Activated naive CD8-positive, alpha-beta T cell treated with anti-CD3 and anti-CD28 coated beads for 36 hours (primary cell): Measurements from ENCODE around the gene MALL. TPM values are rescaled to one million over a fixed set of nuclear protein-coding genes. Genes with fewer than 3 reads are reported as not detected.
A peak's percentile ranks its signal among the peaks of the same experiment; 100 is the strongest.
"Not testable (repeated sequence)": the region's sequence is repeated elsewhere in the genome, so short reads cannot be mapped to it uniquely, and the experiment has no call there.

Experiments
- DNase-seq: peaks from one replicate; pipeline ENCODE4 v3.0.0; 2021
- H3K27ac Mint-ChIP-seq: one replicate; pipeline ENCODE4 v1.8.0; 2022; ENCODE audit warnings: mild to moderate bottlenecking, moderate library complexity, mixed read lengths
- H3K27me3 Mint-ChIP-seq: one replicate; pipeline ENCODE4 v1.8.0; 2022; ENCODE audit warnings: mild to moderate bottlenecking, mixed read lengths
- H3K36me3 Mint-ChIP-seq: one replicate; pipeline ENCODE4 v1.8.0; 2021; ENCODE audit warnings: mild to moderate bottlenecking, mixed read lengths
- H3K4me1 Mint-ChIP-seq: one replicate; pipeline ENCODE4 v1.8.0; 2021; ENCODE audit warnings: mixed read lengths
- H3K4me3 Mint-ChIP-seq: one replicate; pipeline ENCODE4 v1.8.0; 2022; ENCODE audit warnings: mild to moderate bottlenecking, moderate library complexity, mixed read lengths
- H3K9me3 Mint-ChIP-seq: one replicate; pipeline ENCODE4 v1.8.0; 2022; ENCODE audit warnings: mixed read lengths
- total RNA-seq, 2 experiments: library from RNA; stranded (reverse); gene quantifications; one replicate each; pipeline ENCODE4 v1.2.3, GENCODE V29; 2021

MALL gene
- under 1 TPM; 0.35 to 0.42 TPM for total RNA-seq

DNA sequence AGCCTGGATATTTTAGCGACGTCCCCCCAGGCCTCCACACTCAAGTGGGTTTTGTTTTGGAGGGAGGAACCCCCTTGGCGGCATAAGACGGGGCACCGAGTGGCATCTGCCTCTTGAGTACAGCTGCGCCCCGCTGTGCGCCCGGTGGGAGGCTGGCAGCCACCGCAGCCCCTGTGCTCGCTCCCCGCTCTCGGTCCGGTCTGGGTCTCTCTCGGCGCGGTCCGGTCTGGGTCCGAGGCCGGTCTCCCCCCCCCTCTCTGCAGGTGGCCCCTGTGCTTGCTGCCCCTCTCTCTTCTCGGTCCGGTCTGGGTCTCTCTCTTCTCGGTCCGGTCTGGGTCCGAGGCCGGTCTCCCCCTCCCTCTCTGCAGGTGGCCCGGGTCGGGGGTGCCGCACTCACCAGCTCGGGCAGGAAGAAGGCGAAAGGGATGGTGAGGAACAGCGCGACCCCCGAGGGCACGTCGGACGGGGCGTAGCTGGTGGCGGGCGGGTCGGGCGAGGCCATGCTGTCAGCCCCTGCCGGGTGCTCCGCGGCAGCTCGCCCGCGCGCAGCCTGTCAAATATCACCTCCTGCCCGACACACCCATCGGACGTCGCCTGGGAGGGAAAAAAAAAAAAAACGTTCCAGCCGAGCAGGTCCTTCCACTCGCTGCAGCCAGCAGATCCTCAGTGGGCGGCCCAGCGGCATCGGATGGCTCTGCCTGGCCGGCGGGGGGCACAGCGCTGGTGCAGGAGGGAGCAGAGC, at the start of gene MALL:
TSS of gene MALL (minus strand) at position 532 of the 742 bp plus-strand sequence. CDS start at position 502, 30 bp downstream.
- peaks cover 88% of the 10 kb centered on the region for H3K27me3 Mint-ChIP-seq
- no peak within 1 kb of the TSS for H3K4me3 Mint-ChIP-seq
- H3K27ac Mint-ChIP-seq: no peak within 1 kb of the TSS
- DNase-seq: no peak
- H3K4me1 Mint-ChIP-seq: peaks cover 2% of the 10 kb centered on the region
- peaks cover 2% of the 10 kb centered on the region for H3K9me3 Mint-ChIP-seq
- no peaks in the 10 kb centered on the region for H3K36me3 Mint-ChIP-seq

DNA sequence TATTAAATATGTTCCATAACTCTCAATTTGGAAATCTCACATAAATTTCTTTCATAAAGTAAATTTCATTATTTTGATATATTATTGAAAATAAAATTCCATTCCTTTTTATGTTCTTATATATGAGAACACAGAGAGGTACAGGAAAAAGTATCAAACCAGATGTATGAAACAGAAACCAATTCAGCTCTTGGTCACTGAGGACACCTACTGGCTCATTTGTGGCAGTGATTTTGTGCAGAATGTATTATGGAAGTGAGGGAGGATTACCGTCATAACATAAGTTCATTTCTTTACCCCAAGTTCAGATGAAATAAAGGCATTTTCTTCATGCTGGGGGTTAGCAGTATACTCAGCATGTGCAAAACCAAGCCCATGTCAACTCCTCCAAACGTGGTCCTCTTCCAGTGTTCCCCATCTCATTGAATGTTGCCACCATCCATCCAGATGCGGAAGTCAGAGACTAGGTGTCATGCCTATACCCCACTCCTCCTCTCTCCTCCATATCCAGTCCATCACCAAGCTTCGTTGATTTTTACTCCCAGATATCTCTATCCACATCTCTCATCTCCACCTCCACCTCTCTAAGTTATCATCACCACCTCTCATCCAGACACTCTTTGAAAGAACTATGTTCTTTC, 41.7 kb upstream of the MALL start:
- H3K4me1 Mint-ChIP-seq: peaks cover 4% of the 10 kb centered on the region
- no peak overlapping the region for H3K4me3 Mint-ChIP-seq
- H3K36me3 Mint-ChIP-seq: peaks cover 10% of the 10 kb centered on the region
- no peak for DNase-seq
- H3K27me3 Mint-ChIP-seq: no peaks in the 10 kb centered on the region
- no peak overlapping the region for H3K27ac Mint-ChIP-seq
- H3K9me3 Mint-ChIP-seq: peaks cover 10% of the 10 kb centered on the region

DNA sequence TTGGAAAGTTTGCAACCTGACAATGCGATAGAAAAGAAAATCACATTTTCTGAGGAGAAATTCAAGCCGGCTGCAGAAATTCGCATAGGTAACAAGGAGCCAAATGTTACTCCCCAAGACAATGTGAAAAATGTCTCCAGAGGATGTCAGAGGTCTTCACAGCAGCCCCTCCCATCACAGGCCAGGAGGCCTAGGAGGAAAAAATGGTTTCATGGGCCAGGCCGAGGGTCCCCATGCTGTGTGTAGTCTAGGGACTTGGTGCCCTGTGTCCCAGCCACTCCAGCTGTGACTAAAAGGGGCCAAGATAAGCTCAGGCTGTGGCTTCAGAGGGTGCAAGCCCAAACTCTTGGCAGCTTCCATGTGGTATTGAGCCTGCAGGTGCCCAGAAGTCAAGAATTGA, 39.2 kb upstream of the MALL start:
- not testable (repeated sequence) for DNase-seq, H3K27ac Mint-ChIP-seq, H3K9me3 Mint-ChIP-seq

DNA sequence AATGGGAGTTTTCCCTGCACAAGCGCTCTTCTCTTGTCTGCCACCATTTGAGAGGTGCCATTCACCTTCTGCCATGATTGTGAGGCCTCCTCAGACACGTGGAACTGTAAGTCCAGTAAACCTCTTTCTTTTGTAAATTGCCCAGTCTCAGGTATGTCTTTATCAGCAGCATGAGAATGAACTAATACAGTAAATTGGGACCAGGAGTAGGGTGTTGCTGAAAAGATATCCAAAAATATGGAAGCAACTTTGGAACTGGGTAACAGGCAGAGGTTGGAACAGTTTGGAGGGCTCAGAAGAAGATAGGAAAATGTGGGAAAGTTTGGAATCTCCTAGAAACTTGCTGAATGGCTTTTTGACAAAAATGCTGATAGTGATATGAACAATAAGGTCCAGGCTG, 38.6 kb upstream of the MALL start:
- not testable (repeated sequence) for DNase-seq, H3K4me3 Mint-ChIP-seq, H3K27ac Mint-ChIP-seq, H3K27me3 Mint-ChIP-seq, H3K9me3 Mint-ChIP-seq, H3K36me3 Mint-ChIP-seq
- H3K4me1 Mint-ChIP-seq: peaks cover 14% of the 10 kb centered on the region

More for the DNA sequence above, 39.2 kb upstream of the MALL start:
- not testable (repeated sequence) for H3K4me1 Mint-ChIP-seq, H3K4me3 Mint-ChIP-seq, H3K36me3 Mint-ChIP-seq, H3K27me3 Mint-ChIP-seq

DNA sequence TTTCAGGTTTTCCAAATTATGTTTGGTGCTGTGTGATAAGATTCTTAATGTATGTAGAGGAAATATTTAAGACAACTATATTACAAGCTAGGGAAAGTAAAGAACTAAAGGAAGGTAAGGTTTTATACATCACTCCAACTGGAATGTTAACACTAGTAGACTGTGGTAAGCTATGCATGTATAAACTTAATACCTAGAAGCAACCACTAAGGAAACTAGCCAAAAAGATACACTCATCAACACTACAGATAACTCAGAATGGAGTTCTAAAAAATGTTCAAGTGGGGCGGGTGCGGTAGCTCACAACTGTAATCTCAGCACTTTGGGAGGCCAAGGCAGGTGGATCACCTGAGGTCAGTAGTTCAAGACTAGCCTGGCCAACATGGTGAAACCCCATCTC, 37.8 kb upstream of the MALL start:
- Mint-ChIP-seq H3K4me3 (no peak overlapping the region), H3K27ac (no peak overlapping the region), H3K36me3 (peaks cover 12% of the 10 kb centered on the region), H3K9me3 (peaks cover 12% of the 10 kb centered on the region), H3K4me1 (peaks cover 15% of the 10 kb centered on the region), H3K27me3 (no peaks in the 10 kb centered on the region)
- no peak for DNase-seq

DNA sequence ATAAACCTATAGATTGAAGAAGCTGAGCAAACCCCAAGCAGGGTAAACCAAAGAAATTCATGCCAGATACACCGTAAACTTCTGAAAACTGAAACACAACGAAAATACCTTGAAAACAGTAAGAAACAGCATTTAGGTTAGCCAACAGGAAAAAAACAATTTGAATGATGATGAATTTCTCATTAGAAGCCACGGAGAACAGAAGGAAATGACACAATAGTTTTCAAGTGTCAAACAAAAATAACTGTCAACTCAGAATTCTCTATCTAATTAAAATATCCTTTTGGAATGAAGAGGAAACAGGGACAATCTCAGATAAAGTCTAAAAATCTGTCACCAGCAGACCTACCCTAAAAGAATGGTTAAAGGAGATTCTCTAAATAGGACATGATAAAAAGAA, 37.3 kb upstream of the MALL start:
- no peak for DNase-seq
- Mint-ChIP-seq H3K27me3 (no peaks in the 10 kb centered on the region), H3K4me3 (no peak overlapping the region), H3K9me3 (peaks cover 13% of the 10 kb centered on the region), H3K36me3 (peaks cover 14% of the 10 kb centered on the region), H3K27ac (no peak overlapping the region), H3K4me1 (peaks cover 15% of the 10 kb centered on the region)

DNA sequence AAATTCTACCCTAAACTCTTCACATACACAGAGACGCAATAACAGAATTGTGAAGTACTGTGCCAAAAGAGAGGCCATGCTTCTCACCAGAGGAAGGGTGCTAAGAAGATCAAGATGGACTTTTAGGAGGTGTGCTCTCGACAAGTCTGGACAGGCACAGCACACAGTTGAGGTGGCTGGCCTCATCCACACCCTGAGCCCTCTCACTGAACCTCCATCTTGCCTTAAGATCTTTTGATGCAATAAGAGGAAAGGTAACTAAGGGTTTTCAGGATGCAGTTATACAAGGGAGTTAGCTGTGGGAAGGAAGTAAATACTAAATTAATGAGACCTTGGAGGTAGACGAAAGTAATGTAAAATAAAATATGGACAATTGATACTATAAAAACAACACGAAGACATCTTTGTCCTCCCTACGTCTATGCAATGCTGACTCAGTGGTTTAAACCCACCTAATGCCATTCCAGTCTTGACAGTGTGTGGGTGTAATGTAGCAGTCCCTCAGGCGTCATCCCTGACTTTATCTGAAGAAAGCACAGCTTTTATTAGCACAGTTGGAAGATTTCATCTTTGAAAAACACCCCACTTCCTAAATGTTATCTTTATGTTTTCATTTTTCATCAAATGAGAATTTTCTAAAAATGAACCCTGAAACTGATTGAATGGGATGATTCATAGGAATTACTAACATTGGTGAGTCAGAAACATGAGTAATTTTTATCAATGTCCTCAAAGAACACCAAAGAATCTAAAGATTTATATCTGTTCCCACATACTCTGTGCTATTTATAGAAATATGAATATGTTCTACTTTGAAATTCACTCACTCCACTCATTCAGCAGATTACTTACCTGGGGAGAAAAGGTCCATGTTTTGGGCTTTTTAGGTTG, 34.0 kb upstream of the MALL start:
- peak overlapping the region; percentile 12 for H3K4me3 Mint-ChIP-seq
- H3K36me3 Mint-ChIP-seq: peaks cover 12% of the 10 kb centered on the region
- H3K4me1 Mint-ChIP-seq: peaks cover 12% of the 10 kb centered on the region
- peaks cover 10% of the 10 kb centered on the region for H3K9me3 Mint-ChIP-seq
- no peaks in the 10 kb centered on the region for H3K27me3 Mint-ChIP-seq
- DNase-seq: no peak
- peak overlapping the region; percentile 85 for H3K27ac Mint-ChIP-seq

DNA sequence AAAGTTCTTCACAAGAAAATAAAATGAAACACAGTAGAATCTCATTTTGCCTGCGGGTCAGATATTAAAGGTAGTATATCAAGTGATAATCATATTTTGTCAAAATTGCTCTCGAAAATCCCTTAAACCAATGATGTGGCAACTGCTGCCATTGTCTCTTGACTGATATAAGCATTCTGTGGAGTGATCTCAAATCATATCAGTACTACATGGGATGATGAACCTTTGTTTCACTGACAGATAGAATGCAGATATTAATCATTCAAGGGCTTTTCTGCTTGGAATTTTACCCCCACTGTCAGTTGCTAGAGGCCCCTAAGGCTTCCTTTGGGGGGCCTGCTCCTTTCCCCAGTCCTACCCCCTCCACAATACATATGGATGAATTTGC, 31.3 kb upstream of the MALL start:
- no peaks in the 10 kb centered on the region for H3K27me3 Mint-ChIP-seq
- H3K4me1 Mint-ChIP-seq: peaks cover 12% of the 10 kb centered on the region
- DNase-seq: no peak
- peaks cover 4% of the 10 kb centered on the region for H3K9me3 Mint-ChIP-seq
- no peak overlapping the region for H3K4me3 Mint-ChIP-seq
- peaks cover 5% of the 10 kb centered on the region for H3K36me3 Mint-ChIP-seq
- no peak overlapping the region for H3K27ac Mint-ChIP-seq

DNA sequence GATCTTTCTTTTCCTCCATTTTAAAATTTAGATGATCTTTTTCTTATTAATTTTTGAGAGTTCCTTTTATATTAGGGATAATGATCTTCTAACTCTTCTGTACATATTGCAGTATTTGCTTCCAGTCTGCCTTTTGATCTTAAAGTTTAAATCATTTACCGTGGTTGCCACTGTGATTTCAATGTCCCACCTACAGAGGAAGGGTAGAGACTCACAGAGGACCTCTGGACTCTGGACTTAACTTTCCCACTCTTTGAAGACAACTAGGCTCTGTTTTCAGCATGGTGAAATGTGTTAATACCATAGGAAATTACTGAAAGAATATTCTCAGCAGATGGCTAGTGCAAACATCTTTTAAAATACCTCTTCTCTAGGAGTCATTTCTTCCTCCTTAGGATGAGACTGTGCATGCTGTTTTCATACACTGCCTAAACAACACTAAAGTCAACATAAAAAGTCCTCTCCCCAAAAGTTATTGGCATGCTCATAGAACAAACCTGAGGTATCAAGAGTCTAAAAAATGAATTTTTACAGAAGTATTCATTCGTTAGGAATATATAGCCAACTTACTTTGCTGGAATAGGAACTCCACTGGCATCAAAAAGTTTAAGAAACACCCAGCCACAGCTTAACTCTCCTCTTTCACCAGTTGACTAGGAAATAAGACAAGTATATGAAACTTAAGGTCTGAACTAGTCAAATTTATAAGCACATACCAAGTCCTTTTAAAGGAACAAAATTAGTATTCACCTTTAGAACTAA, 30.7 kb upstream of the MALL start:
- peaks cover 12% of the 10 kb centered on the region for H3K4me1 Mint-ChIP-seq
- DNase-seq: no peak
- peaks cover 5% of the 10 kb centered on the region for H3K36me3 Mint-ChIP-seq
- no peak overlapping the region for H3K4me3 Mint-ChIP-seq
- H3K27ac Mint-ChIP-seq: no peak overlapping the region
- no peaks in the 10 kb centered on the region for H3K27me3 Mint-ChIP-seq
- H3K9me3 Mint-ChIP-seq: peaks cover 4% of the 10 kb centered on the region

DNA sequence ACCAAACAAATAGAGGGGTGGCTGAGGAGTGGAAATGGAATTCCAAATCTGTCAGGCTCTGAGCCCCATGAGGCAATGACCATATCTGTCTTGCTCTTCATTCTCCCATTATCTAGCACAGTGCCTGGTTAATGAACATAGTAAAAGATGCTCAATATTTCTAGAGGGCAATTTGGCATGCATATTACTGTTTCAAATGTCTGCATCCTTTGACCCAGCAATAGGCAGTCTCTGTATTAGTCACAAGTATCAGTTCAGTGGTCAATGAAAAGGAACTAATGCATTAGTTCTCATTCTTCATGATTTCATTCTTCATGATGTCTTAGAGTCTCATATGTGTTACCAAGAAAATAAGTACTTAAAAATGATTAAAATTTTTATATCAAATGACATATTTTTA, 28.4 kb upstream of the MALL start:
- Mint-ChIP-seq H3K4me1 (no peaks in the 10 kb centered on the region), H3K9me3 (peaks cover 4% of the 10 kb centered on the region), H3K27me3 (no peaks in the 10 kb centered on the region), H3K36me3 (peaks cover 5% of the 10 kb centered on the region), H3K4me3 (no peak overlapping the region), H3K27ac (no peak overlapping the region)
- no peak for DNase-seq

DNA sequence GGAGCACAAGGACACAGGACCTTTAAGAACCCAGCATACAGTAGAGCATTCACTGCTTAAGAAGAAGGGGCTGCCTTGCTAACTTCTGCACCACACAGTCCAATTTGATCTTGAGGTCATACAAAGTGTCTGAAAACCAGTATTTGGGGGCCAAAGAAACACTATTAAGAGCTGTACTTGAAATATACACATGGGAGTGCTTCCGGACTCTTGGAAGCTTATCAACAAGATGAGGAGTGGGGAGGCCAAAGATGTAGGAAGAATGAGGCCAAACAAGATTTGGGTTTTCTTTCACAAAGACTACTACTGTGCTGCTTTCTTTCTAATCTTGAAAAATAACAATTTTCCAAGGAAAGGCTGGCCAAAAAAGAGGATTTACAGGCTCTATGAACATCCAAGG, 24.8 kb upstream of the MALL start:
- Mint-ChIP-seq H3K4me1 (no peaks in the 10 kb centered on the region), H3K9me3 (peaks cover 2% of the 10 kb centered on the region), H3K27me3 (no peaks in the 10 kb centered on the region), H3K36me3 (no peaks in the 10 kb centered on the region), H3K4me3 (no peak overlapping the region), H3K27ac (no peak overlapping the region)
- DNase-seq: no peak

DNA sequence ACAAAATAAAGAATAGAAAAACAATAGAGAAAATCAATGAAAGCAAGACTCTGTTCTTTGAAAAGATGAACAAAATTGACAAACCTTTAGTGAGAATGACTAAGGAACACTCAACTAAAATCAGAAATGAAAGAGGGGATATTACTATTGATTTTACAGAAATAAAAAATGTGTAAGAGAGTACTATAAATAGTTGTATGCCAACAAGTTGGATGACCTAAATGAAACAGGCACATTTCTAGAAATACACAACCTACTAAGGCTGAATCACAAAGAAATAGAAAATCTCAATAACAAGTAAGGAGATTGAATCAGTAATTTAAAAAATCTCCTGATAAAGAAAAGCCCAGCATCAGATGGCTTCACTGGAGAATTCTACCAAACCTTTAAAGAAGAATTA, 18.4 kb upstream of the MALL start:
- H3K27me3 Mint-ChIP-seq: no peaks in the 10 kb centered on the region
- peaks cover 13% of the 10 kb centered on the region for H3K9me3 Mint-ChIP-seq
- peaks cover 3% of the 10 kb centered on the region for H3K4me1 Mint-ChIP-seq
- H3K4me3 Mint-ChIP-seq: no peak overlapping the region
- no peak for DNase-seq
- peaks cover 8% of the 10 kb centered on the region for H3K36me3 Mint-ChIP-seq
- H3K27ac Mint-ChIP-seq: no peak overlapping the region

DNA sequence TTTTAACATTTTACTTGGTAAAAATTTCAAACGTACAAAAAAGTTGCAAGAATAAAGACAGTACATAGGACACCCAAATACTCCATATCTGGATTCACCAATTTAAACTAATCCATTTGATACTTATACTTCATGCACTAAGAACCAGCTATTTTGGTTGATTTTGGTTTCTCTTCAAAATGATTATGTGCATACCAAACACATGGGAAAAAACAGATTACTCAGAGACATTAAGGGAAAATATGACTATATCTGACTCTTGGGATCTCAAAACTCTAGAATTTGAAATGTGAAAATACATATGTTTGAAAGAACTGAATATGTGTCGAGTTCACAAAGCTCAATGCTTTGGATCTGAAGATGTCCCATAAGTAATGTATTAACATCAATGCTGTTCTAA, 15.5 kb upstream of the MALL start:
- no peak overlapping the region for H3K27ac Mint-ChIP-seq
- H3K36me3 Mint-ChIP-seq: peaks cover 8% of the 10 kb centered on the region
- H3K4me1 Mint-ChIP-seq: peaks cover 3% of the 10 kb centered on the region
- no peak overlapping the region for H3K4me3 Mint-ChIP-seq
- peaks cover 11% of the 10 kb centered on the region for H3K9me3 Mint-ChIP-seq
- H3K27me3 Mint-ChIP-seq: no peaks in the 10 kb centered on the region
- no peak for DNase-seq

DNA sequence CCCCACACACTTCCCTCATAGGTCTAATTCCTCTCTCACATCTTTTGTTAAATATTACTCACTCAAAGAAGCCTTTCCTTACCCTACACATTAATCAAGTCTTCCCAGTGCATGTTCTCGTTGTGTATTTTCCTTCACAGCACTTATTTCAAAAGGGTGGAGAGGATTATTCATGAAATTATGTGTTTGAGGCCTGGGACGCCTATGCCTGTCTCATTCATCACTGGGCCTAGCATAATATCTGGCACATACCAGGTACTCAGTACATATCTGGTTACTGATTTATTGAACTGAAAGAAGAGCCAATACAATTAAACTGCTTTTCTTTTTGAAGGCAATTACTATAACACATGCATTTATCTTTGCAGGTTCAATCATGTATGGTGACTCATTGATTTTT, 15.1 kb upstream of the MALL start:
- no peak overlapping the region for H3K27ac Mint-ChIP-seq

DNA sequence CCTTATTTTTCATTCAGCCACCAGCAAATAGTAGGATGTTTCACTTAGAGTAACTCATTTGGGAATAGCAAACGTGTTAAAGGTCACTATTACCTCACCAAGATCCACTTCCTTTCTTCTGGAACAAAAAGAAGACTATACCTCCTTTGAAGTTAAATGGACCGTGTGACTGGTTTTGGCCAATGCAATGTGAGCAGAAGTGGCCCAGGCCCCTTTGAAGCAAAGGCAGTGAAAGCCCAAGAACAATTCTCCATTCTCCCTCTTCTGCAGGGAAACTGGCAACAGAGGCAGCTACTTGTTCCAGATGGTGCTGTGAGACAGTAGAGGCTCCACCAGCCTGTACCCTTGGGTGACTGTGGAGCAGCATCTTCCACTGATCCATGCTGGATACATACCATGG, 11.3 kb upstream of the MALL start:
- Mint-ChIP-seq H3K27me3 (no peaks in the 10 kb centered on the region), H3K4me1 (peaks cover 3% of the 10 kb centered on the region), H3K4me3 (no peak overlapping the region), H3K27ac (no peak overlapping the region), H3K36me3 (no peaks in the 10 kb centered on the region), H3K9me3 (no peaks in the 10 kb centered on the region)
- no peak for DNase-seq

More for the DNA sequence above, 15.1 kb upstream of the MALL start:
- Mint-ChIP-seq H3K27me3 (no peaks in the 10 kb centered on the region), H3K9me3 (peaks cover 11% of the 10 kb centered on the region), H3K4me1 (peaks cover 3% of the 10 kb centered on the region), H3K4me3 (no peak overlapping the region), H3K36me3 (peaks cover 8% of the 10 kb centered on the region)
- DNase-seq: no peak
